NOMO-1 treated with dmso at 0.1 percent for 144 hours (cell line): ENCODE data around the gene UBAP1L.

Source experiments
- DNase-seq: peaks from one replicate; lab custom pipeline; 2025; ENCODE audit not compliant: unreplicated experiment; lab: John Stamatoyannopoulos, UW

The UBAP1L gene

DNA sequence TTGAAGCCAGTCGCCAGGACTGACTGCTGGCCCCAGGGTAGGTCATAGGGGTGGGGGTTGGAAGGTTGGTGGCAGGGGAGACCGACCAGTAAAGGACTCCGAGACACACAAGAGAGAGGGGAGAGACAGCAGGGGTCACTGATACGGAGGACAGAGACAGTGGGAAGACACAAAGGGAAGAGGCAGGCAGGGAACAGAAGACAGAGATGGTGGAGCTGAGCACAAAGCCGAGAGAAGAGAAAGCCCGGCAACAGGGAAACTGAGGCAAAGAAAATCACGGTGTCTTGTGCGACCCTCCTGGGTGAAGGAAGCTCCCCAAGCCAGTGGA, 47.7 kb downstream of the UBAP1L start:
- no peak for DNase-seq

DNA sequence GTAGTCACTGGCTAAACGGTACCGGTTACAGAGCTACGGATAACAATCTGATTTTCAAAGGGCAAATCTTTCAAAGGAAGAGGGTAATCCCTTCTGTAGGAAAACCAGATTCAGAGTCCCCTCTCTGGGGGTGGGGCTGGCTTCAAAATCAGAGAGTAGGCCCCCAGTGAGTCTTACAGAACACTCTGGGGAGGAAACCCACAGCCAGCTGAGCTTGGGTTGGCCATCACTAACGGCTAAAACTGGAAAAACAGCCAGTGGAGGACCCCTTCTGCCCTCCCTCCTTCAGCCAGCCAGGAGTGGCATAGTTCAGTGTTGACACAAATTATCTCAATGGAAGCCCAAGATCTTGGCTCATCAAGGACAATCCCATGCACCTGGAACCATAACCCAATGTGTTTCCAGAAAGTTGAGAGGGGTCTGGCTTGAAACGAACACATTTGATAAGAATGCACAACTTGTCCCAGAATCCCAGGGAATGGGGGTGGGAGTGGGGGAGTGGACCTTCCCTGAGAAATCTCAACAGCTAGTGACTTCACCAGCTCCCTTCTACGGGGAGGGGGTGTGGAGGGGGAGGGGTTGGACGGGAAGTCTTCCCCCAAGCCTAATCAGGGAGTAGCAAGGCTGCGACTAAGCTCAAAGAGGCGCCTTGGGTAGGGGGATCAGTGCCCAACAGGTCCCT, 48.2 kb downstream of the UBAP1L start:
- DNase-seq: no peak

DNA sequence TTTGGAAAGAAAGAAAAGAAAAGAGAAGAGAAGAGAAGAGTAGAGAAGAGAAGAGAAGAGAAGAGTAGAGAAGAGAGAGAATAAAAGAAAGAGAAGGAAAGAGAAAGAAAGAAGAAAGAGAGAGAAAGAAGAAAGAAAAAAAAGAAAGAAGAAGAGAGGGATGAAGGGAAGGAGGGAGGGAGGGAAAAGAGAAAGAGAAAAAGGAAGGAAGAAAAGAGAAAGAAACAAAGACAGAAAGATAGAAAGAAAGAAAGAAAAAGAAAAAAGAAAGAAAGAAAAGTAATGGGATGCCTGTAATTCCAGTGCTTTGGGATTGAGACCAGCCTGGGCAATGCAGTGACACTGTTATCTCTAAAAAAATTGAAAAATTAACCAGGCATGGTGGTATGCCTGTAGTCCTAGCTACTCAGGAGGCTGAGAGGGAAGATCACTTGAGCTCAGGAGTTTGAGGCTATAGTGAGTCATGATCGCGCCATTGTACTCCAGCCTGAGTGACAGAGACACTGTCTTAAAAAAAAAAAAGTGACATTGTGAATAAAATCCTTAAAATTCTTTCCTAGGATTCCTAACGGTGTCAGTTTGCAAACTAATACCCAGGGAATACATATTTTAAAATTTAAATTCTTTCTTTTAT, 48.9 kb downstream of the UBAP1L start:
- DNase-seq: no peak

DNA sequence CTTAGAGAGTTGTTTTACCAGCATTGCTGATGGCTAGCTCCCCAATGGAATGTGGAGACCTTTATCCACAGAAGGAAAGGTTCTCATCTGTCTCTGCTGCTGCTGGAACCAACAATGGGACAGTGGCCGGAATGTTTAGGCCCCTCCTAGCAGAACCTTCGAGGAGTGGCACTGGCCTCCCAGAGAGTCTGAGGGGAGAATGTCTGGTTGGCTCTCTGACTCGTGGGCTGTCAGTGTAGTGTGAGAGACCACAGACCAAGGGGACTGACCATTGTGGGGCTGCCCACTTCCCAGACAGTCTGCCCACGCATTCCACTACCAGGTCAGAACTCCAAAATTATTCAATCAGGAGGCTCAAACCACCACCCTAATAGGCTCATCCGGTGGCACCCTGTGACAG, 52.3 kb downstream of the UBAP1L start:
- no peak for DNase-seq

DNA sequence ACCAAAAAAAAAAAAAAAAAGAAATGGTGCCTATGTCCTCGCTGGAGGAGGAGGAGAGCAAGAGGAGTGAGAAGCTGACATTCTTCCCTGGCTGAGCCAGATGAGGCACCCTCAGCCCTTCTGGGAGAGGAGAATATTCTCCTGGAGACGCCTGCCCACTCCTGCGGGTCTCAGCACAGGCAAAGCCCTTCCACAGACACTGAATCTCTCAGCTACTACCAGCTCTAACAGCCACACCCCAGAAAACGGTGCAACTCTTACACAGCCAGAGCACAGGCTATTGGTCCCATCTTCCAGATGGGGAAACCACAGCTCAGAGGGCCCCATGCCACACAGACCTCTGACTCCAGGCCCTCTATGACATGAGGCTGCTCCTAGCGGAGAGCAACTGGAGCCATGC, 52.9 kb downstream of the UBAP1L start:
- no peak for DNase-seq

DNA sequence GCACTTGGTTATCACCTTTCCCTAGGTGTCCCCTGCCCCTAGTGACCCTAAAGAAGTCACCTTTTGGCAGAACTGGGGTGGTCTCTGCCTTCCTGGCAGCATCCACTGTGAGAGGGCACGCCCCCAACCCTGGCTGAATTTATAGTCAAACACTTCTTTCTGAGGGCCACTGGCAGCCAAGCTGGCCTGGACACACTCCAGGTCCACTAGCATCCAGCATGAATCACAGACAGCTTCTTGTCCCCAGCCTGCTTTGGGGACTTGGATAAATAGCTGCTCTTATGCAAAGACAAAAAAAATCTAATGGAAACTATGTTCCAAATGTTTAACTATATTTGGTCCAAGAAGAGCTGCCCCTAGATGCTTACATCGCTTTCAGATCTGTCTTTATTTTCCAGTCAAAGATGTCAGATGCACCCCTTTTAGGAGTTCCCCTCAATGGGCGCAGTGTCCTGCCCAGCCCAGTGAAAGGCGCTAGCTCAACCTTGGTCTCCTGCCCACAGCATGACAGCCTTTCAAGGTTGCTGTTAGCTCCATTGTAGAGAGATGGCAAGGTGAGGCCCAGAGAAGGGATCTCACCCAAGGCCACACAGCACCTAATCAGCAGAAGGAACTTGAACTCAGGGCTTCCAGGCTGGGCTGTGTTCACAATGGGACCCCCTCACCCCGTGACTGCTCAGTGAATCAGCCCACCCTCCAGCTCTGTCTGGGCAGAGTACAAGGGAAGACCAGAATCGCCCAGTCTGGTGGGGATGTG, 54.2 kb downstream of the UBAP1L start:
- DNase-seq: no peak

DNA sequence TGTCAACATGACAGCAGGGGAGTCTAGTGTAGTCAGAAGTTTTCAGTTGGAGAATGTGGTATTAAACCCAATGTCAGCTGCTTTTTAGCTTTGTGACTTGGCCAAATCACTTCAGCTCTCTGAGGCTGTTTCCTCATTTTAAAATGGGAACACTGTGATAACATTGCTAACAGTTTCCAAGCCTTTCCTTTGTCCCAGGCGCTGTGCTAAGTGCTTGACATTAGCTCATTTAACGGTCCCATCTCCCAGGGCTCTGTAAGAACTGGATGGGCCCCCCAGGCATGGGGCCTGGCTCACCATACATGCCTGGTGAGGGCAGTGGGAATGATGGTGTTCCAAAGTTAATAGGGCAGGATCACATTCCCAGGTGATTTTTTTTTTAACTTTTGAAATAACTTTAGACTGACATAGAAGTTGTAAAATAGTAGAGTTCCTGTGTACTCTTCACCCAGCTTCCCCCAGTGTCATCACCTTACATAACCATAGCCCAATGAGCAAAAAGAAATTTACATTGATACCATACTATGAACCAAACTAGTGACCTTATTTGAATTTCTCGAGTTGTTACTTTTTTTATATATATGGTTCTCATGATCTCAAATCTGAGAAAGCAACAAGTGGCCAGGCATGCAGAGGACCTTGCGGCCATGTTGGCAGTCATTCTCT, 54.9 kb downstream of the UBAP1L start:
- DNase-seq: no peak

DNA sequence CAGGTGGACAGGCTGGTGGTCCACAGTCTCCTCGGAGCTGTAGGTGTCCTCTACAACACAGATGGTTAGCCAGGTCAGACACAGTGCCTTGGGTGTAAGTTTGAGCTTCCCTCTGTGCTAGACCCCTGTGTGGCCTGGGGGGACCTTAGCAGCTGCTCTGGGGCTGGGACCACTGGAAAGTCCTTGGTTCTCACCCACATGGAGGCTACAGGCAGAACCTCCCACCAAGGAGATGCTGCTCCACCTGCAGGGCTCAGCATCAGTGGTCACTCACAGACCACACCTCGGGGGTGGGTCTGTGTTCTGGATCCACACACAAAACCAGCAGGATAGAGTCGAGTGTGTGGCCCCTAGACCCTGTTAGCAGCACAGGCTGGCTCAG, 55.6 kb downstream of the UBAP1L start:
- no peak for DNase-seq

DNA sequence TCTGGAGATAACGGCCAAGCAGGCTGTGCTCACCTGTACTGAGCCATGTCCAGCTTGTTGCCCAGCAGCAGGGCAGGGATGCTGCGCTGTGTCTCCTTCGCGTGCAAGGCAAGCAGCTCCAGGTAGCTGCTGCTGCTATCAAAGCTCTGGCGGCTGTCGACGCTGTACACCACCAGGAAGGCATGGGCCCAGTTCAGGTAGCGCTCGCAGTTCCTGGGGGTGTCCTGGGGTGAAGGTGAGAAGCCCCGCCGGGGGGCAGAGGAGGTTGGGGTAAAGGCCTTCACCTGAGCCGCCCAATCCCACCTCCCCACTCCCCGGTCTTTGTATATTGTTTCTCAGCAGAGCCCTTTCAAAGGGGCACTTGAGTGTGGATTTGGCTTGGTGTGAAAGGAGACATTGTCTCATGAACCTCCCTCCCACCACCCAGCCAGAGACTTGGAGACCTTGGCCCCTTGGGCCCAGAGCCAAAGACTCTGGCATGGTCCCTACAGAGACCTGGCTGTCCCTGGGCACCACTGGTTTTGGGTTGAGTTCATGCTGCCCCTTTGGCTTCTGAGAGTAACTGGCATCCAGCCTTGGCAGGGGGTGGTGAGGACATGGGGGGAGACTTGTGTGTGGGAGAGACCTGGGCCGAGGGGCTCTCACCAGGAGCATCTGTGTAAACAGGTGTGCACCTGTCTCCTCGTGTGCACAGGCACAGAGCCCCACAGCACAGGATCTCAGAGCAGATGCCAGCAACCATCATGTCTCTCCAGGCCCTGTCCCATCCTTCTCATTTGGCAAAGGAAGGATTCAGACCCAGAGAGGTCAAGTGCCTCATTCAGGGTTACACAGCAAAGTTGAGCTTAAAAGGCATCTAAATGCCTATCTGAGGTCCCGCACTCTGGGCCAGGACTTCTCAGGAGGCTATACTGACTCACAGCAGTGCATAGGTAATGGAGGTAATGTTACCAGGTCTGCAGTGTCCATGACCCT, 56.3 kb downstream of the UBAP1L start:
- no peak for DNase-seq

DNA sequence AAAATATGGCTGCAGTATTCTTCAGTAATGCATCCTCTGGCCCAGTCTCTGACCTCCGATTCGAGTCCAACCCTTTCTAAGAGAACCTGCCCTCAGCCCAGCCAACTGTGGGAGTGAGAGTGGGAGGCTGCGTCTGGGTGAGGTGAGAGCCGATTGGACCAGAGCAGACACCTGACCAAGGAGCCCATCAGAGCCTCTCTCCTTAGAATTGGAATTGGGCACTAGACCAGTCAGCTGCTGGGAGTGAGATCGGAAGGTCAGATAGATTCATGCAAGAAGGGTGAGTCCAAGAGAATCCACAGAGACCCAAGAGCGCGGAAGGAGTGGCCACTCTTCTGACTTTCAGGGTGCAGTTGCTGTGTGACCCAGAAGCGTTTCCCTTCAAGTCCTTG, 57.5 kb downstream of the UBAP1L start:
- DNase-seq: no peak

DNA sequence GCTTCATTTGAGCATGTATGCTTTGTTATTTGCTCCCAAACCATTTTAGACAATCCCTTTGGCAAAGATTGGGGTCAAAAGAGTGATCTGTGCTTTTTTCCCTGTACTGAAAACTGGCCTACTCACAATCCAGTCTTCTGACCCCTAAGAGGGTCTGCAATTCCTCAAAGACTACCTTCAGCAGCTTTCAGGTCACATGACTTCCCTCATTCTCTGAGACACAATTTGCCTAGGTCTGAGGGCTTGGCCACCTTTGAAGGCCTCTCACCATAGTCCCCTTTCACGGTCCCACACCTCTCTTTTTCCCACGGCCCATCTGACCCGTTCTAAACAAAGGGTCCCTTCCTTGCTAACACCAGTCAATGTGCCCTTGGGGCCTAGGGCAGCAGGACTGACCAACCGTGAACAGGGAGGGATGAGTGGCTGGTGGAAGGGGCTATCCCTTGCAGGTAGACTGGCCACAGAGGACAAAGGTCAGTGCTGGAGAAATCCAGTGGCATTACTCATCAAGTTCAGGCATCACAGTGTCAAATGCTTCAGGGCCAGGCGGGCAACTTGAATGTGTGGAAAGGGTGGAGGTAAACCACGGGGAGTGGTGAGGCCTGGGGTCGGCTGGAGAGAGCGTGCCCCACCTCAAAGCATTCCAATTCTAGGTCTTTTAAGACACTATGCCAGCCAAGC, 58.0 kb downstream of the UBAP1L start:
- no peak for DNase-seq

DNA sequence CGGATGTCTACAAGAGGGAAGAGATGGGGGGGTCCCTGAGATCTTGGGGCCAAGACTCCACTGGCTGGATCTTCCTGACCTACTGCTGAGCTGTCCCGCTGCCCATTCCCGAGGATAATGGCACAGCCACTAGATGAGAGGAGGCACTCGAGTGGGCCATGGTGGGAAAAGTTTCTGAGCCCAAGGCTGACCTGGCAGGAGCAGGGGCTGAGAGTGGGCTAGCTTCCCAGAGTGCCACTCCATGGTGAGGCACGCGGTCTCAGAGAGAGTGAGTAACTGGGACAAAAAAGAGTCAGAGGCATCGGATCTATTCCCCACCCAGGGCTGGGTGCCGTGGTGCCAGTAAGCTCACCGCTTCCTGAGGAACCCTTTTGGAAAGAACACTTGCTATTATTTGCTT, 58.9 kb downstream of the UBAP1L start:
- no peak for DNase-seq

DNA sequence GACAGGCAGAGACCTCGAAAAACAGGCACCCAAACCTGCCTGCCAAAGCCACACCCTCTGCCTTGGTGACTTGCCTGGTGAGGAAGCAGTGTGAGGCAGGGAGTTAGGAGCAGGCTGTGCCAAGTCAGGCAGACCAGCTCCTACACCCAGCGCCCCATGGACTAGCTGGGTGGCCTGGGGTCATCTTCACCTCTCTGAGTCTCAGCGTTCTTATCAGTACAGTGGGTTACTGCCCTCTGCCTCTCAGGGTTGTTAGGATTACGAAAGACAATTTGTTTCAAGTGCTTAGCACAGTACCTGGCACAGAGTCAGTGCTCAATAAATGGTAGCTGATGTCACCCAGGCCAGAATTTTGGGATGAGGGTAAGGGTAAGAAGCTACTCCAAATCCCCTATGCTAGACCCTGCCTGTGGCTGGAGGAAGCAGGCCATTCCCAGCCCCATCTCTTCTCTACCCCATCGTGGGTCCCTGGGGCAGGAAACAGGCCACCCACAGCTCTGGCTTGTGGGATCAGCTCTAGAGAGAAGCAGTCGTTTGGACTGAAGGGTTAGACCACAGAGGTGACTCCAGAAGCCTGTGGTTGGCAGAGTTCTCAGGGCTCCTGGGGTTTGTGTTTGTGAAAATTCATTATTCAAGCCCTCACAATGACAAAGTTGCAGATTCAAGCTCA, 59.7 kb downstream of the UBAP1L start:
- DNase-seq: no peak

DNA sequence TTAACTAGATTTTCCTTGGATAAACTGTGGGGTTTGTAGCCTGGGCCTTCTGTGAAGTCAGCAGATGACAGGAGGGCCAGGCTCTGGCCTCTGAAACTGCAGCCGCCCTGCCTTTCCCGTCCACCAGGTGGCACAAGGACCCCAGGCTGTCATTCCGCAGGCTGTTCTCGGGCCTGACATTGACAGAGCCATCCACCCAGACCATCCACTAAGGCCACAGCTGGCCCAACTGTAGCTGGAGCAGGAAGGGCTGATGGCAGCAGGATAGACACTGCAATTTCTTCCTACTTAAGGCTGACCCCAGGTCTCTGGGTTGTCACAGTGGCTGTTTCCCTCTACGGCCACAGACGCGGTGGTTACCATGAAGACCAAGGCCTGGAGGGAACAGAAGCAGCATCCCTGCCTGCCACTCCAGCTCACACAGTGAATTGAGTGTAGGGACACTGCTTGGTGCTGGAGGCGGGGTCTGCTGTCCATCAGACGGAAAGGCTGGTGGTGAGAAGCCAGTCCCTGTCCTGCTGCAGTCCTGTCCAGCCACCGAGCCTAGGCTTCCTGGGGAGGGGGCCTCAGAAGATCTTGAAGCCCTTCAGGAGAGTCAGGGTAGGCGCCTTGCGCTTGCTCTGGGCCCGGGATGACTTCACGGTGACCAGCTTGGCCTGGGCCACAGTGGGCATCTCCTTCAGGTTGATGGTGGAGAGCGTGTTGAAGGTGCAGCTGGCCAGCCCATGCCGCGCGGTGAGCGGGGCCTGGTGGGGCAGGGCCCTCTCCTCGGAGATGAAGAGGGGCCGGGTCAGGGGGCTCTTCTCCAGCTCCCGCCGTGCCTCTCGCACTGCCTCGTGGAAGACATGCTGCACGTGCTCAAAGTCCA, 60.4 kb downstream of the UBAP1L start:
- DNase-seq: peak; percentile 26

DNA sequence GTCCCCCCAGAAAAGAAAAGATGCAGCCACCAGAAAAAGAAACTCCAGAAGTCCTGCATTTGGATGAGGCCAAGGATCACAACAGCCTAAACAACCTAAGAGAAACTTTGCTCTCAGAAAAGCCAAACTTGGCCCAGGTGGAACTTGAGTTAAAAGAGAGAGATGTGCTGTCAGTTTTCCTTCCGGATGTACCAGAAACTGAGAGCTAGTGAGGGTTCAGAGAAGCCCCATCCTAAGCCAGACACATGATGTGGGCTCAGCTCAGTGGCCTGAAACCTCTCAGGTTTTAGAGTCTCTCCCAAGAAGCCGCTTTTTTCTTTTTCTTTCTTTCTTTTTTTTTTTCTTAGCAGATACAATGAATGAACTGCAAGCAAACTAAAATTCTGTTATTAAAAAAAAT, 62.0 kb downstream of the UBAP1L start:
- no peak for DNase-seq

DNA sequence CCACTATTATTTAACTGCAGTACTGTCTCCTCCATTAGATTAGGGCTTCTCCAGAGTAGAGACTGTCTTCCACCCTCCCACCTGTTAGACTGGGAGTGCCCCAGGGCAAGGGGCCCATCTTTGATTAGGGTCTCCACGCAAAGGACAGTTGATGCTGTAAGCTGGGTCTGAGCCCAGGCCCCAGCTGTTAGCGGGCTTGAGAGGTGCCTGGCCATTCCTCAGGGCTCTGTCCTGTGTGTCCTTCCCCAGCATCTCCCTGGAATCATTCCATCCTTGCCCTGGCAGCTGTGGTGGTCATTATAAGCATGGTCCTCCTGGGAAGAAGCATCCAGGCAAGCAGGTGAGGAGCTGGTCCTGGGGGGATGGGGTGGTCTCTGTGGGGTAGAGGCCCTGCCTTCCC, 63.7 kb downstream of the UBAP1L start:
- no peak for DNase-seq

DNA sequence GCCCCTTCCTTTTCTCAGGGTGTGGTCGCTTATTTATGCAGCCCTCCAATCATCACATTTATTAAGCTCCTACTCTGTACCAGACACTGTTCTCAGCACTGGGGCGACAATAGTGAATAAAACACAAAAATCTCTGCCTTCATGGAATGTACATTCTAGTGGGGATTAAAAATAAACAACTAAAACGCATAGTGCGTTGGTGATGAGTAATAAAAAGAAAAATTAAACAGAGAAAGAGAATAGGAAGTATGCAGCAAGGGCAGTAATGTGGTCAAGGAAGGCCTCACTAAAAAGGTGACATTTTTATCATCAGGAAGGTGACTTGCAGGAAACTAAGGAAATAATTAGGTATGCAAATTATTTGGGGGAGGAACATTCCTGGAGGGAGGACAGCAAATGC, 64.7 kb downstream of the UBAP1L start:
- DNase-seq: no peak

DNA sequence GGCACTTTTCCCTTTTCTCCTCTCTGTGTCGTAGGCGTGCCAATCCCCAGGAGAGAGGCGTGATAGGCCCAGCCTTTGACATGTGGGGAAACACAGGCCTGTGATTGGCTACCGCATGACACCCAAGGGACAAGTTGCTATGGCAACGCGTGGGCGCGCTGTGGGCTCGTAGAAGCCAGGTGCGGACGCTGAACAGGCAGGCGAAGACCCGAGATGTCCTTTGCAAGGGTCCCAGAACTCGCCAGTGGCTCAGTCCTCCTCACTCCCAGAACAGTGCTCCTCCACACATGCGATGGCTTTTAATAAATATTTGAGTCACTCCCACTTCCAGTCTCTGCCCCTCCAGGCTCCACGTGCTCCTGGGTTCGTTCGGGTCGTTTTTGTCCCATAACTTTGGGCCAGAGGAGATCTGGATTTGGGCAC, 65.6 kb downstream of the UBAP1L start:
- peak; percentile 82 for DNase-seq

DNA sequence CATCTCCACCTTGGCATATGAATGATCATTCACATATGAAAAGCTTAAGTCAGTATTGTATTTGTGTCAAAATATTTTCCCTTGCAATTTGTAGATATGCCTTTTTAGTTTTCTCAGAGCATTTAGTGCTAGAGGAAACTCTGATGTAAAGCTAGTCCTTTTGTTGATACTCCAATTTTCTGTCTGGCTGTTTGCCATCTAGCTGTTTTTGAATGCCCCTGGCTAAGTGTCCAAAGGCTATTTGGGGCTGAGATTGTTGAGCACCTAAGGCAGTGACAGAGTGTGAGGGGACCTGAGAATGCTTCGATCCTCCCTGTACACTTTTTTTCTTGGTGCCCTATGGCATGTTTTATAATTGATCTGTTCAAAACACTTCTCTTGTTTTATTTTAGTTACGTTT, 66.8 kb downstream of the UBAP1L start:
- DNase-seq: no peak
